Measurements from ENCODE around the gene FOXA2.
"Not testable (repeated sequence)": the region's sequence is repeated elsewhere in the genome, so short reads cannot be mapped to it uniquely, and the experiment has no call there.

The FOXA2 gene

GRCh38 chr20:22567944-22568871, 16.2 kb downstream of the FOXA2 start:
- no peak for DNase-seq (ENCODE audit: low spot score)

- DNase-seq (ENCODE audit: low spot score), result no peak
Measured at GRCh38 chr20:22566876-22567658, 17.3 kb downstream of the FOXA2 start.

- no peak for DNase-seq (ENCODE audit: low spot score)
Measured at GRCh38 chr20:22563062-22563965, 21.1 kb downstream of the FOXA2 start.

- DNase-seq (ENCODE audit: low spot score), result no peak
Measured at GRCh38 chr20:22562620-22563019, 21.8 kb downstream of the FOXA2 start.

GRCh38 chr20:22561965-22562577, 22.3 kb downstream of the FOXA2 start:
- no peak for DNase-seq (ENCODE audit: low spot score)

GRCh38 chr20:22560817-22561216, 23.6 kb downstream of the FOXA2 start:
- no peak for DNase-seq (ENCODE audit: low spot score)

- no peak for DNase-seq (ENCODE audit: low spot score)
Measured at GRCh38 chr20:22559711-22560318, 24.6 kb downstream of the FOXA2 start.

GRCh38 chr20:22557403-22558276, 26.7 kb downstream of the FOXA2 start:
- DNase-seq (ENCODE audit: low spot score), result no peak

- DNase-seq (ENCODE audit: low spot score), result no peak
Measured at GRCh38 chr20:22556565-22557056, 27.8 kb downstream of the FOXA2 start.

- DNase-seq (ENCODE audit: low spot score), result no peak
Measured at GRCh38 chr20:22555791-22556564, 28.4 kb downstream of the FOXA2 start.

- DNase-seq (ENCODE audit: low spot score), result no peak
Measured at GRCh38 chr20:22554391-22554790, 30.0 kb downstream of the FOXA2 start.

GRCh38 chr20:22550514-22550913, 33.9 kb downstream of the FOXA2 start:
- DNase-seq (ENCODE audit: low spot score), result not testable (repeated sequence)

- DNase-seq (ENCODE audit: low spot score), result no peak
Measured at GRCh38 chr20:22548040-22548439, 36.3 kb downstream of the FOXA2 start.

- DNase-seq (ENCODE audit: low spot score), result no peak
Measured at GRCh38 chr20:22546344-22546743, 38.0 kb downstream of the FOXA2 start.

- DNase-seq (ENCODE audit: low spot score), result no peak
Measured at GRCh38 chr20:22545045-22545444, 39.3 kb downstream of the FOXA2 start.

- DNase-seq (ENCODE audit: low spot score), result no peak
Measured at GRCh38 chr20:22544462-22544861, 39.9 kb downstream of the FOXA2 start.

GRCh38 chr20:22542427-22542826, 41.9 kb downstream of the FOXA2 start:
- no peak for DNase-seq (ENCODE audit: low spot score)

GRCh38 chr20:22540832-22541231, 43.5 kb downstream of the FOXA2 start:
- no peak for DNase-seq (ENCODE audit: low spot score)
